Stimulated activated naive CD8-positive, alpha-beta T cell treated with anti-CD3 and anti-CD28 coated beads, Interleukin-15, Interleukin-2, amounts not matched to agents 100 ng/mL and 50 ng/mL, for 24 hours (primary cell): ENCODE results near the gene DNAJB1.
A peak's percentile ranks its signal among the peaks of the same experiment; 100 is the strongest.
"Not testable (repeated sequence)": the region's sequence is repeated elsewhere in the genome, so short reads cannot be mapped to it uniquely, and the experiment has no call there.

Source experiments
- H3K27ac Mint-ChIP-seq: one replicate; pipeline ENCODE4 v1.8.0; 2021; ENCODE audit warnings: mild to moderate bottlenecking, mixed read lengths
- H3K27me3 Mint-ChIP-seq: one replicate; pipeline ENCODE4 v1.8.0; 2021; ENCODE audit warnings: mixed read lengths
- H3K36me3 Mint-ChIP-seq: one replicate; pipeline ENCODE4 v1.8.0; 2021; ENCODE audit warnings: low read depth, mixed read lengths
- H3K4me1 Mint-ChIP-seq: one replicate; pipeline ENCODE4 v1.8.0; 2021; ENCODE audit warnings: low read depth, mixed read lengths
- H3K4me3 Mint-ChIP-seq: one replicate; pipeline ENCODE4 v1.8.0; 2021; ENCODE audit warnings: mild to moderate bottlenecking, mixed read lengths
- H3K9me3 Mint-ChIP-seq: one replicate; pipeline ENCODE4 v1.8.0; 2021; ENCODE audit warnings: mixed read lengths

DNAJB1 gene

DNA sequence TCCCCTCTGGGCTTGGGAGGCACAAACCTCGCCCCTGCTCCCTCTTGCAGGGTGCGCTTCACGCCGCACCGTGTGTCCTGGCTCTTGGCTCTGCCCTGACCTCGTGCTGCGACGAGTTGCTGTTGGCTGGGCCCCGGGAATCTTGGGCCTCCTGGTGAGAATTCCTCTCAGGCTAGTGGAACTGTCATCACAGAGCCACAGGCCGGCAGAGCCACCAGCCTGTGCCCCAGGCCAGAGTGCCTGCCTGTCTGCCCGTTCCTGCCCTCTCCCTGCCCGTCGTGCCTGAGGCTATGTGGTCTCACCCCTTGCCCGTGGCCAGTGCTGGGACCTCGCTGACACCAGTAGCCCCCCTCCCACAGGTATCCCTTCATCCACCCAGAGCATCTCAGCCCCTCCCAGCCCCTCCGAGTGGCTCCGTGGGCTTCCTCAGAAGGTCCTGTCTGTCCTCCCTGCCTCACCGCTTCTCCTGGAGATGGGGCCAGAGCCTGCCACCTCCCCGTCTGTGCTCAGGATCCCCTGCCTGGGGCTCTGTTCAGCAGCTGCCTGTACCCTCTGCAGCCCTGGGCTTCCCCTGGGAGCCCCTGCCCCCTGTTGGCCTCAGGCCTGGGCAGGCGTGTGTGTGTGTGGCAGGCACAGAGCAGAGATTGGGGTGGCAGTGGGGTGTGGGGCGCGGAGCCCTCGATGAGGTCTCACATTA is 40.3 kb upstream of the DNAJB1 start:
- no peaks in the 10 kb centered on the region for H3K9me3 Mint-ChIP-seq
- no peak overlapping the region for H3K4me3 Mint-ChIP-seq
- no peaks in the 10 kb centered on the region for H3K27me3 Mint-ChIP-seq
- peaks cover 35% of the 10 kb centered on the region for H3K4me1 Mint-ChIP-seq
- peaks cover 5% of the 10 kb centered on the region for H3K36me3 Mint-ChIP-seq
- no peak overlapping the region for H3K27ac Mint-ChIP-seq

DNA sequence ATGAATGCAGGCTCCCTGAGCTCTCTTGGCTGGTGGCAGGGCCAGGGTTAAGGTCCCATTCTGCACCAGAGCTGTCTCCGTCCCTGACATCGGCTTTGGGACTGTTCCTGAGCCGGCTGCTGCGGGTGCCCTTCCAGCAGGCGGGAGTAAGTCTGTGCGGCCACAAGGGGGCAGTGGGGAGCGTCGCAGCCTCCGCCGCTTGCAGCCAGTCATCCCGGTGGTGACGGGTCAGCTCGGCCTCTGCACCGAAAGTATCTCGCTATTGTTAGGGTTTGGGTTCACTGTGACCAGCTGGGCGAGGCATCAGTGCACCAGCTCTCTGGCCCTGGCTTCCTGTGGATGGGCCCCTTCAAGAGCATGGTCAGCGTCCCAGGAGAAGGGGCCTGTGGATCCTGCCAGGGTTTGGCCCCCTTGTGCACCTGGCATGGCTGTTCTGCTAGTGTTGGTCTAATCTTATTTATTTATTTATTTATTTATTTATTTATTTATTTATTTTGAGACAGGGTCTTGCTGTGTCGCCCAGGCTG is 38.5 kb upstream of the DNAJB1 start:
- H3K27ac Mint-ChIP-seq = no peak overlapping the region
- no peaks in the 10 kb centered on the region for H3K9me3 Mint-ChIP-seq
- no peak overlapping the region for H3K4me3 Mint-ChIP-seq
- peaks cover 5% of the 10 kb centered on the region for H3K36me3 Mint-ChIP-seq
- H3K4me1 Mint-ChIP-seq = peaks cover 43% of the 10 kb centered on the region
- no peaks in the 10 kb centered on the region for H3K27me3 Mint-ChIP-seq

DNA sequence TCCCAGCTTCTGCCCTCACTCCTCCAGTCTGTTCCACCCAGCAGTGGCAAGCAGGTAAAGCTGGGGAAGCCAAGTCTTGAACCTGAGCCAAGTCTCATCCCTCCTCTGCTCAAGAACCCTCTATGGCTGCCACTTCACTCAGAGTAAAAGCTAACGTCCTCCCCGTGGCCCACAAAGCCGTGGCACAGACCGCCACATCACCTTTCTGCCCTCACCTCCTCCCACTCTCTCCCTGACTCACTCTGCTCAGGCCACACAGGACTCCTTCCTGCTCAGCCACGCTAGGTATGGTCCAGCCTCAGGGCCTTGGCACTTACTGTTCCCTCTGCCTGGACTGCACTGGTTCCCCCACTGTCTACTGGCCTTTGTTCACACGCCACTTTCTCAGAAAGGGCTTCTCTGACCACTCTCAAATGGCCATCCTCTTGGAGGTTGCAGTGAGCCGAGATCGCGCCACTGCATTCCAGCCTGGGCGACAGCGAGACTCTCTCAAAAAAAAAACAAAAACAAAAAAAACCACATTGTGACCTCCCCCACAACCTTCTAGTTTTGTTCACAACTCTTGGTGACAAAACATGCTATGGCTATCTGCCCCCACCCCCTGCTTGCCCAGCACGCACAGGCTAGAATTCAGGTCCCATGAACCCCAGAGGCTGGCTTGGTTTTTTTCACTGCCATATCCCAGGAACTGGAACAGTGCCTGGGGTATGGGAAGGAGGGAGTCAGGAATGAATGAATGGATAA is 37.9 kb upstream of the DNAJB1 start:
- Mint-ChIP-seq H3K27ac (no peak overlapping the region), H3K27me3 (no peaks in the 10 kb centered on the region), H3K4me3 (peak overlapping the region; percentile 13), H3K4me1 (peaks cover 46% of the 10 kb centered on the region), H3K36me3 (peaks cover 5% of the 10 kb centered on the region), H3K9me3 (no peaks in the 10 kb centered on the region)

DNA sequence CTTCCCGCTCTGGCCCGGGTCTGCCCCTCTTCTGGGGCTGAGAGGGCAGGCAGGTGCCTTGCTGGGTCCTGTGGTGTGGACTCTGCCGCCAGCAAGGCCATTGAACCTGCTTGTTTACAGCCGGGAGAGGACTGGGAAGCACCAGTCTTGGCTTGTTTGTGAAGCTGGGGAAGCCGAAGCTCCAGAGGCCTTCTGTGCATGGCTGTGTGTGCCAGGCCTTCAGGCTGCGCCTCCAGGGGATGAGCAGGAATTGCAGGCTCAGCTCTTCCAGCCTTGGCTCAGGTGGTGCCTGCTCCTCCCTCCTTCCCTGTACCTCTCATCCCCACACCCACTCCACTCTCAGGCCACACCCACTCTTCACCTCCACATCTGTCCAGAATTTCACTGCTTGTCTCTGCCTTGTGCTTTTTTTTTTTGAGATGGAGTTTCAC is 36.2 kb upstream of the DNAJB1 start:
- H3K9me3 Mint-ChIP-seq = no peaks in the 10 kb centered on the region
- peaks cover 54% of the 10 kb centered on the region for H3K4me1 Mint-ChIP-seq
- no peak overlapping the region for H3K4me3 Mint-ChIP-seq
- H3K27me3 Mint-ChIP-seq = no peaks in the 10 kb centered on the region
- peak overlapping the region; percentile 40 for H3K27ac Mint-ChIP-seq
- H3K36me3 Mint-ChIP-seq = peaks cover 9% of the 10 kb centered on the region

DNA sequence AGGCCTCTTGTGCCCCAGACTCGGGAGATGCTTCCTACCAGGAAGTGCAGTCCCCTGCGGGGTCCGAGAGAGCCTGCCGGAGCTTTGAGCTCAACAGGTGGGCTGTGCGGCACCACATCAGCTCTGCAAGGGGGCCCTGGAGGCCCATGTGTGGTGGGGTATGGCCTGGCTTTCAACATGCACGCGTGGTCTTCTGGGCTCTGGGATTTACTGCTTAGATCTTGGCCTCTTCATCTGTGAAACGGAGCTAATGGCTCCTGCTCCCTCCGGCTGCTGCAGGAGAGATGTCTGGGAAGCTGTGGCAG is 35.7 kb upstream of the DNAJB1 start:
- Mint-ChIP-seq H3K4me1 (peaks cover 54% of the 10 kb centered on the region), H3K36me3 (peaks cover 9% of the 10 kb centered on the region), H3K27me3 (no peaks in the 10 kb centered on the region), H3K9me3 (no peaks in the 10 kb centered on the region), H3K4me3 (no peak overlapping the region), H3K27ac (no peak overlapping the region)

DNA sequence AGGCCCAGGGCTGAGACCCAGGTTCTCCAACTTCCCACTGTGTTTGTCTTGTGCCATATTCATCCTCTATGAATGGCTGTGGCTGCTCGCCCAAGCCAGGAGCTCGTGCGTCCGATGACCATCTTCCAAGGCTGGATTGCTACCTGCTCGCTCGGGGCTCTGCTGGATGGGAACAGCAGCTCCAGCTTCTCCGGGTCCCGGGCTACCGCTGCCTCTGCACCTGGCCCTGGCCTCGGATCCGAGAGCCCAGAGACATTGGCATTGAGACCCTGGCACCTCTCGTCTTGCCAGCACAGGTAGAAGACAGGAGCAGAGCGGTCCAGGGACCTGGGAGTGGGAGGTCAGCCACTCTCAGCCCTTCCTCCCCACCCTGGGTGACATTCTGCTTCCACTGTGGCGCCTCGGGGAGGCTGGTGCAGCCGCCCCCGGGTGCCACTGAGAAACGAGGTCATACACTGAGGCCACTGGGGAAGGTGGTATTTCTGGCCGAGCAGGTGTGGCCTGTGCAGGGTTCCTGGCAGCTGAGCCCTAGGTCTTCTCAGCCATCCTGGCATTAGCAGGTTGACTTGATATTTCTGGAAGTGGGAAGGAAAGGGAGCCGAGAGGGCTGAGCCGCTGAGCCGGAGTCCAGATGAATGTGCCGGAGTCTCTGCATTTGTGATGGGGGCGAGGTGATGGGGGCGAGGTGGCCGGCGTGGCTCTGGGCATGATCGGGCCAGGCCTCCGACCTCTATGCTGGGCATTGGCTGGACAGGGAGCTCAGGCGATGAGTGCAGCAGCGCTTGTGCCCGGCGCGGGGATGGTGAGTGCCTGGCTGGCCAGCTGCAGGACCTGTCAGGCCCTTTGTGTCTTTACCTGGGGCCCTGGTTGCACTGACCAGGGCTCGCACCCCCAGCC is 35.1 kb upstream of the DNAJB1 start:
- no peak overlapping the region for H3K27ac Mint-ChIP-seq
- peaks cover 9% of the 10 kb centered on the region for H3K36me3 Mint-ChIP-seq
- peaks cover 54% of the 10 kb centered on the region for H3K4me1 Mint-ChIP-seq
- H3K9me3 Mint-ChIP-seq = no peaks in the 10 kb centered on the region
- H3K4me3 Mint-ChIP-seq = no peak overlapping the region
- H3K27me3 Mint-ChIP-seq = no peaks in the 10 kb centered on the region

DNA sequence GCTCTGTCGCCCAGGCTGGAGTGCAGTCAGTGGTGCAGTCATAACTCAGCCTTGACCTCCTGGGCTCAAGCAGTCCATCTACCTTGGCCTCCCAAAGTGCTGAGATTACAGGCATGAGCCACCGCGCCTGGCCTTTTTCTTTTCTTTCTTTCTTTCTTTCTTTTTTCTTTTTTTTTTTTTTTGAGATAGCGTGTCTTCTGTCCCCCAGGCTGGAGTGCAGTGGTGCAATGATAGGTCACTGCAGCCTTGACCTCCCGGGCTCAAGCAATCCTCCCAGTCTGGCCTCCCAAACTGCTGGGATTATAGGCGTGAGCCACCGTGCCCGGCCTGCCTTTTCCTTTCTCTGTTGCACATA is 33.8 kb upstream of the DNAJB1 start:
- H3K36me3 Mint-ChIP-seq, H3K27me3 Mint-ChIP-seq, H3K9me3 Mint-ChIP-seq, H3K27ac Mint-ChIP-seq, H3K4me3 Mint-ChIP-seq: not testable (repeated sequence)
- peaks cover 54% of the 10 kb centered on the region for H3K4me1 Mint-ChIP-seq

DNA sequence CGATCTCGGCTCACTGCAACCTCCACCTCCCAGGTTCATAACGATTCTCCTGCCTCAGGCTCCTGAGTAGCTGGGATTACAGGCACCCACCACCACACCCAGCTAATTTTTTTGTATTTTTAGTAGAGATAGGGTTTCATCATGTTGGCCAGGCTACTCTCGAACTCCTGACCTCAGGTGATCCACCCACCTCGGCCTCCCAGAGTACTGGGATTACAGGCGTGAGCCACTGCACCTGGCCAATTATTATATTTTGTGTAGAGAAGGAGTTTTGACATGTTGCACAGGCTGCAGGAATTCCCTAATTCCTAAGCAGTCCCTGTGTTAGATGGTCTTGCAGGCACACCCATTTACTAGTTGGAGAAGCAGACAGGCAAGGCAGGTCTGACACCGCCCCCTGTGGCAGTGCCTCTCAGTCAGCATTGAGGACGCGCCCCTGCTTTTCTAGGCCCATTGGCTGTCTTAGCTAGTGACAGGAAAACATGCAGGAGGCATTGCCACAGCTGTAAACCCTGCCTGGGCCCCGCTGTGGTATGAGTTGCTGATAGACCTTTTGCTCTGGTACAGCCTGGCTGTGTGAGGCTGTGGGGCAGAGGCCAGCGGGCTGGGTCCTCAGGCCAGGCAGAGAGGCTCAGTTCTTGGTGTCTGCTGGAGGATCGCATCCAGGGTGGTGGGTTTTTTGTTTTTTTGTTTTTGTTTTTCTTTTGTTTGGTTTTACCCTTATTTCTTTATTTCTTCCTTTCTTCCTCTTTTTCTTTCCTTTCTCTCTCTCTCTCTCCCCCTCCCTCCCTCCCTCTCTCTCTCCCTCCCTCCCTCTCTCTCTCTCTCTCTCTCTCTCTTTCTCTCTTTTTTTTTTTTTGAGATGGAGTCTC is 33.2 kb upstream of the DNAJB1 start:
- H3K4me1 Mint-ChIP-seq = peaks cover 50% of the 10 kb centered on the region
- H3K27ac Mint-ChIP-seq = peak overlapping the region; percentile 52
- H3K4me3 Mint-ChIP-seq, H3K27me3 Mint-ChIP-seq, H3K9me3 Mint-ChIP-seq: not testable (repeated sequence)
- H3K36me3 Mint-ChIP-seq = peaks cover 12% of the 10 kb centered on the region

DNA sequence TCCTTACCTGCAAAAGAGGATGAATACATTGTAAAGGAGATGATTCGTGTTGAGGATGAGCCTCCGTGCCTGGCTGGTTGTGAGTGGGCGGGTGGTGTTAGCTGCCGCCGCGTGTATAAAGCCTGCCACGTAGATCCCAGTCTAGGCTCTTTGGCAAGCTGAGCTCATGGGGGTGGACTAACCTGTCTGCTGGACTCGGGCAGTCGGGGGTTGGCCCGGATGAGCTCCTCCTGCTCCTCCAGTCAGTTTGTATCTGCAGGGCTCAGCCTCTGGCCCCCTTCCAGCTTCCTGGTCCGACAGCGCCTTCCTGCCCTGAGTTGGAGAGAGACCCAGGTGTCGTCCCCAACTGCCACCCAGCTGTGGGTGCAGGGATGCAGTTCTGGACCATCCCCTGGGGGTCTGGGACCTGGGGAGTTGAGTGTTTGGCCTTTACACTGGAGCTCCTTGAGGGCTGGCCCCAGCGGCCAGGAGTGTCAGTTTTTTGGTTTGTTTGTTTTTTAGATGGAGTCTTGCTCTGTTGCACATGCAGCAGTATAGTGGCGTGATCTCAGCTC is 32.1 kb upstream of the DNAJB1 start:
- Mint-ChIP-seq H3K27me3 (no peaks in the 10 kb centered on the region), H3K27ac (no peak overlapping the region), H3K4me3 (no peak overlapping the region), H3K9me3 (no peaks in the 10 kb centered on the region), H3K4me1 (peaks cover 42% of the 10 kb centered on the region), H3K36me3 (peaks cover 7% of the 10 kb centered on the region)

DNA sequence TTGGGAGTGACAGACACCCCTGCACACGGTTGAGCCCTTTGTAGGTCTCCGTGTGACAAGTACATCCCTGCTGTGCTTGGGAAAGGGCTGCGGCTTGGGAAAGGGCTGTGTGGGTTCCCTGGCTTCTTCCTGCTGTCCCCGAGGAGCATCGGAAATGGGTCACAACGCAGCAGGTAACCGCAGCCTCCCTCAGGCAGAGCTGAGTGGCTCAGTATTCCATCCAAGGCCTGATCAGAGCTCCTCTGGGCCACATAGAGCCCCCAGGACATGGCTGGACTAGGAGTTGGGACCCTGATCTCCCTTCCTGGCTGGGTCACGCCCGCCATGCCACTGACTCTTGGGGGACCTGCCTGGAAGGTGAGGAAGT is 27.5 kb upstream of the DNAJB1 start:
- H3K27ac Mint-ChIP-seq = no peak overlapping the region

DNA sequence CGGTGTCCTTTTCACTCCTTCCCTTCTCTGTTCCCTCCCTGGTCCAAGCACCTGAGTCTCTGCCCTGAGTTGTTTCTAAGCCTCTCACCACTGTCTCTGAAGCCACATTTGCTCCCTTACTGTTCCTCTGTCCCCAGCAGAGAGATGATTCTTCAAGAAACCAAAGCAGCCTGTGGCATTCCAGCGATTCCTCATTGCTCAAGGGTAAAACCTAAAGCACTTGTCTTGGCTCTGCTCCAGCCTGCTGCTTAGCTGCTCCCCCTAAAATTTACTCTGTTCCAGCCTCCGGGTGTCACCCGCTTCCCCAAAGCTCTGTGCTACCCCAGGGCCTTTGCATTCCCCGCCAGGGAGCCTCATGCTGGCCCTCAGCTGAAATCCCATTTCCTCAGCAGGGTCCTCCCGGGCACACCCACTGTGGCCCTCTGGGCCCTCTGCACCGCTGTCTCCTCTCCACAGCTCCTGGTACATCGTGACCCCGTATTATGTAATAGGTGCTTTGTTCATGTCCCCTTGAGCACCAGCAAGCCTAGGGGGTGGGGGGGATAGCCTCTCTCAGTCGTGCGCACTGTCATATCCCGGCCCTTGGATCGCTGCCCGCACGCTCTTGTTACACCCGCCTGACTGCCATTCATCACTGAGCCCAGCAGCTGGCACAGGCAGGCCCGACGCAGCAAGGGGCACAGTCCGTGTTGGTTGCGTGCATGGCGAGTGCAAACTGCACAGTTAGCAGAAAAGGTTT is 26.9 kb upstream of the DNAJB1 start:
- Mint-ChIP-seq H3K4me3 (no peak overlapping the region), H3K4me1 (peaks cover 9% of the 10 kb centered on the region), H3K9me3 (no peaks in the 10 kb centered on the region), H3K36me3 (peaks cover 7% of the 10 kb centered on the region), H3K27me3 (no peaks in the 10 kb centered on the region), H3K27ac (peak overlapping the region; percentile 30)

More for the DNA sequence above, 27.5 kb upstream of the DNAJB1 start:
- Mint-ChIP-seq H3K4me3 (no peak overlapping the region), H3K4me1 (peaks cover 14% of the 10 kb centered on the region), H3K9me3 (no peaks in the 10 kb centered on the region), H3K36me3 (peaks cover 7% of the 10 kb centered on the region), H3K27me3 (no peaks in the 10 kb centered on the region)

DNA sequence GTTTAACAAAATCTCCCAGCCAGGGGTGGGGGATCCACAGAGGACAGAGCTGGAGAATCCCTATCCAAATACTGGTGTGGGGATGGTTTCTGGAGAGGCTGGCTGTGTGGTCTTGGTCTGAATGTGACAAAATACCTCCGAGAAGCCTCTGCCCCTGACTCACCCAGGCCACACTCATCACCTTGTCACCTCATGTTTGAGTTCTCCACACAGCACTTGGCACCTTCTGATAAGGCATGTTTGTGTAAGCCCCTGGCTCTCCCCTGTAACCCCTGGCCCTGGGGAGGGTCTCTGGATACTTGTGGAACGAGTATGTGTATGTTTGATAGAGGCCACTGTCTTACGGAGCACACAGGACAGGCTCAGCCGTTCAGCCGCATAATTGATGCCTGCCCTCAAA is 25.9 kb upstream of the DNAJB1 start:
- Mint-ChIP-seq H3K4me1 (peaks cover 9% of the 10 kb centered on the region), H3K9me3 (no peaks in the 10 kb centered on the region), H3K27ac (no peak overlapping the region), H3K27me3 (no peaks in the 10 kb centered on the region), H3K4me3 (no peak overlapping the region), H3K36me3 (peaks cover 8% of the 10 kb centered on the region)

DNA sequence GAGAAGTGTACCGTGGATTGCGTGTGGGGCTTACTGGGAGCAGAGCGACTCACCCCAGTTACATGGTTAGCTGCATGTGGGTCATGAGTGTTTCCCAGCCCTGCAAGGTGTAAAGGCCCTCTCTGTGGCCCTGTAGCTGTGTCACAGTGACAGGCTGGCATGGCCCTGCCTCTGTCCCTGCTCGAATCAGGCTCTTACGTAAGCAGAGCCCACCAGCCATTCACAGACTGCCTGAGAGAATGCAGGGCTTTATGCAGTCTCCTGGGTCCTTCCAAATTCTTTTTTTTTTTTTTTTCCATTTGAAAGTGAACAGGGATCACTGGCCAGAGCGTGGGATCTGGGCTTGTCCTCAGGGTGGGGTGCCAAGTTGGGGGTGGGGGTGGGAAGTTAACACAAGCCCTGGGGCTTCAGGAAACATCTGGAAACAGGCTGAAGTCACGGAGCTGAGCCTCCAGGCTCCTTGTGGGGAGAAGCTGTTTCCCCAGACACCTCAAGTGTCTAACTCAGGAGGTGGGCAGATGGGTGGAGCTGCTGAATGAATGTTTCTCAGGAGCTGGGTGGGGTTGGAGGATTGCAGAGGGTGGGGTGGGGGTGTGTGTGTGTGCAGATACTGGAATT is 24.6 kb upstream of the DNAJB1 start:
- Mint-ChIP-seq H3K4me3 (no peak overlapping the region), H3K36me3 (peaks cover 8% of the 10 kb centered on the region), H3K4me1 (peaks cover 13% of the 10 kb centered on the region), H3K27me3 (no peaks in the 10 kb centered on the region), H3K9me3 (no peaks in the 10 kb centered on the region), H3K27ac (no peak overlapping the region)
